K562 (cell line): Measurements from ENCODE around the gene SLC48A1. TPM values are rescaled to one million over a fixed set of nuclear protein-coding genes. Genes with fewer than 3 reads are reported as not detected.

Source experiments
- ARID1B ChIP-seq: fragments of 450-650 bp; IDR thresholded peaks from 2 replicates; pipeline ENCODE4 v1.6.1; 2016; ENCODE audit warnings: antibody characterized with exemption, mild to moderate bottlenecking, inconsistent platforms
- BMI1 ChIP-seq: fragments of 150-350 bp; IDR thresholded peaks from 2 replicates; pipeline ENCODE4 v1.6.1; 2014; ENCODE audit warnings: low read length
- ELF4 ChIP-seq: fragments of 450-650 bp; formaldehyde crosslinking; IDR thresholded peaks from 2 replicates; pipeline ENCODE4 v1.4.0; 2022; ENCODE audit warnings: missing genetic modification characterization
- ESRRB ChIP-seq: fragments of 250-450 bp; sonication (Bioruptor Pico); IDR thresholded peaks from 2 replicates; pipeline ENCODE4 v1.5.0; 2020; ENCODE audit warnings: mild to moderate bottlenecking, moderate library complexity, borderline replicate concordance
- GABPB2 ChIP-seq: fragments of 250-450 bp; sonication (Bioruptor Pico); conservative IDR thresholded peaks from 2 replicates; pipeline ENCODE4 v1.5.1; 2021; ENCODE audit warnings: mild to moderate bottlenecking
- HBP1 ChIP-seq: fragments of 450-650 bp; formaldehyde crosslinking; IDR thresholded peaks from 2 replicates; pipeline ENCODE4 v1.4.0; 2022; ENCODE audit warnings: missing genetic modification characterization
- KLF1 ChIP-seq: fragments of 450-650 bp; IDR thresholded peaks from 2 replicates; pipeline ENCODE4 v1.6.1; 2016; ENCODE audit warnings: missing genetic modification characterization, missing compliant biosample characterization
- KLF10 ChIP-seq: fragments of 250-450 bp; sonication (Bioruptor Pico); IDR thresholded peaks from 2 replicates; pipeline ENCODE4 v1.6.1; 2021; ENCODE audit warnings: matching md5 sums
- MED1 ChIP-seq: sonication (generic); formaldehyde crosslinking; IDR thresholded peaks from 2 replicates; pipeline ENCODE4 v1.8.1; 2023; ENCODE audit warnings: missing genetic modification reagents, borderline replicate concordance
- MLLT1 ChIP-seq, 2 experiments: fragments of 450-650 bp; IDR thresholded peaks; 2 replicates each; pipeline ENCODE4 v1.6.1; 2016
- MTA1 ChIP-seq: fragments of 450-650 bp; IDR thresholded peaks from 2 replicates; pipeline ENCODE4 v1.6.1; 2017; ENCODE audit warnings: borderline replicate concordance
- NBN ChIP-seq: fragments of 450-650 bp; IDR thresholded peaks from 2 replicates; pipeline ENCODE4 v1.6.1; 2016; ENCODE audit warnings: low read depth, mild to moderate bottlenecking
- NELFE ChIP-seq: IDR thresholded peaks from 2 replicates; pipeline ENCODE4 v1.6.1; 2011; ENCODE audit warnings: mild to moderate bottlenecking; ENCODE audit not compliant: insufficient read depth, insufficient read length
- NR3C1 ChIP-seq: sonication (generic); formaldehyde crosslinking; IDR thresholded peaks from 2 replicates; pipeline ENCODE4 v1.8.1; 2022; ENCODE audit warnings: missing genetic modification reagents
- POLR3A ChIP-seq: IDR thresholded peaks from 2 replicates; pipeline ENCODE4 v1.6.1; 2011; ENCODE audit warnings: borderline replicate concordance, mild to moderate bottlenecking, moderate library complexity; ENCODE audit not compliant: insufficient read length, insufficient read depth; ENCODE audit errors: extremely low read depth
- SAFB ChIP-seq: fragments of 200-400 bp; formaldehyde crosslinking; IDR thresholded peaks from 2 replicates; pipeline ENCODE4 v1.6.1; 2017; ENCODE audit warnings: low read depth, low read length, borderline replicate concordance
- SAP30 ChIP-seq: fragments of 200-600 bp; sonication (generic); IDR thresholded peaks from 2 replicates; pipeline ENCODE4 v1.6.1; 2012; ENCODE audit warnings: borderline replicate concordance, low read depth, mild to moderate bottlenecking, moderate library complexity, low read length, control low read depth, inconsistent platforms; ENCODE audit not compliant: insufficient read depth, poor library complexity, severe bottlenecking
- SMARCB1 ChIP-seq: IDR thresholded peaks from 2 replicates; pipeline ENCODE4 v1.6.1; 2011; ENCODE audit warnings: improper control_type of control experiment, low read depth; ENCODE audit not compliant: insufficient read length
- SREBF1 ChIP-seq: fragments of 150-350 bp; IDR thresholded peaks from 2 replicates; pipeline ENCODE4 v1.6.1; 2014; ENCODE audit warnings: antibody characterized with exemption, low read depth, low read length, borderline replicate concordance
- ZBTB8A ChIP-seq: fragments of 450-650 bp; IDR thresholded peaks from 2 replicates; pipeline ENCODE4 v1.6.1; 2018; ENCODE audit warnings: mild to moderate bottlenecking, moderate library complexity; ENCODE audit not compliant: partially characterized antibody
- ZFP30 ChIP-seq: fragments of 250-450 bp; sonication (Bioruptor Pico); IDR thresholded peaks from 2 replicates; pipeline ENCODE4 v1.8.0; 2022; ENCODE audit warnings: moderate library complexity, mild to moderate bottlenecking, inconsistent platforms, borderline replicate concordance
- ZNF121 ChIP-seq: sonication (generic); formaldehyde crosslinking; conservative IDR thresholded peaks from 2 replicates; pipeline ENCODE4 v1.8.0; 2022; ENCODE audit warnings: missing genetic modification reagents
- ZNF347 ChIP-seq: fragments of 450-650 bp; formaldehyde crosslinking; IDR thresholded peaks from 2 replicates; pipeline ENCODE4 v1.4.0; 2020; ENCODE audit warnings: low read depth, mild to moderate bottlenecking, moderate library complexity
- ZNF592 ChIP-seq: fragments of 450-650 bp; IDR thresholded peaks from 2 replicates; pipeline ENCODE4 v1.6.1; 2017; ENCODE audit warnings: antibody characterized with exemption, mild to moderate bottlenecking
- polyA plus RNA-seq, 8 experiments: library from polyadenylated mRNA; depleted of rRNA in 4 of 8; stranded (reverse) in 5 of 8; unstranded in 3 of 8; fragments of >200 nt; fragmentation: Nextera tagmentation in 2 of 8; fragmentation: Illumina TruSeq in 1 of 8; extraction: Ambion mirVana in 2 of 8; extraction: Trizol in 1 of 8; gene quantifications; 2 replicates each; pipeline versions ENCODE4 v1.2.1 to v1.2.3, GENCODE V29; 2011 to 2014; ENCODE audit warnings: inconsistent platforms in 1 of 8, missing spikeins in 1 of 8
- total RNA-seq, 7 experiments: library from RNA; depleted of rRNA in 6 of 7; stranded (reverse); fragments of >200 nt in 6 of 7; fragmentation: Illumina TruSeq in 2 of 7; extraction: Trizol in 2 of 7; gene quantifications; 2 replicates each; pipeline versions ENCODE4 v1.2.1 to v1.2.3, GENCODE V29; 2011 to 2021; ENCODE audit warnings: low replicate concordance in 1 of 7

Gene SLC48A1
- total and polyA plus RNA-seq, 9 of the 15 experiments (the other 6 are each of a cell fraction or from before 2014, with no cell fraction given): 10.7 to 37.5 (median 18.7) TPM

GRCh38 chr12:47828976-47829482 is 56.0 kb downstream of the SLC48A1 start (continued):
- TF ChIP-seq SAP30: no peak
- TF ChIP-seq POLR3A: no peak
- no peak for TF ChIP-seq NR3C1 (CRISPR knock-in tag)
- peak; percentile 78 for TF ChIP-seq ZNF592
- no peak for TF ChIP-seq ESRRB (CRISPR knock-in tag)
- TF ChIP-seq BMI1: no peak
- TF ChIP-seq NELFE: no peak
- TF ChIP-seq ZNF347 (CRISPR knock-in tag): no peak
- no peak for TF ChIP-seq KLF10
- no peak for TF ChIP-seq SREBF1
- no peak for TF ChIP-seq NBN
- 0 out of 2 replicates have a peak, but pooled peaks have one; percentile 43 for TF ChIP-seq ARID1B
- TF ChIP-seq ELF4: no peak
- no peak for TF ChIP-seq KLF1 (tag)
- no peak for TF ChIP-seq ZNF121
- no peak for TF ChIP-seq MLLT1 (IDR thresholded peaks at IDR 0.05)
- no peak for TF ChIP-seq GABPB2 (CRISPR knock-in tag)
- no peak for TF ChIP-seq ZBTB8A
- peak; percentile 63; the same call in 1 of the 2 replicates for TF ChIP-seq MTA1
- TF ChIP-seq SMARCB1: no peak
- no peak for TF ChIP-seq MED1 (CRISPR knock-in tag)
- no peak for TF ChIP-seq SAFB
- TF ChIP-seq ZFP30 (CRISPR knock-in tag): no peak
- no peak for TF ChIP-seq HBP1 (CRISPR knock-in tag)
